Measurements from ENCODE around the gene RTL10. TPM values are rescaled to one million over a fixed set of nuclear protein-coding genes. Genes with fewer than 3 reads are reported as not detected.

The RTL10 gene
- polyA plus RNA-seq, 1 donor from 2014 or later = 11.7 TPM

DNA sequence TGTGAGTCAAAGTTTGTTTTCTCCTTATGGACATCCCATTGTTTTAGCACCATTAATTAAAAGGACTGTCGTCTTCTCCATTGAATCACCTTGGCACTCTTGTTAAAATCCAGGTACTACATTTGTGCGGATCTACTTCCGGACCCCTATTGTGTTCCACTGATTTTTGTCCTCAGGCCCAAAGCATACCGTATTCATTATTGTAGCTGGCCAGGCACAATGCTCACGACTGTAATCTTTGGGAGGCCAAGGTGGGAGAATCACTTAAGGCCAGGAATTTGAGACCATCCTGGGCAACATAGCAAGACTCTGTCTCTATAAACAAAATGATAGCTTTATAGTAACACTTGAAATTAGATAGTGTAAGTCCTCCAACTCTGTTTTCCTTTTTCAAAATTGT lies 8.9 kb upstream of the RTL10 start:
- no peaks in the 10 kb centered on the region for H3K9me2 ChIP-seq (ENCODE audit: insufficient read depth, low read length)
- H3K9ac ChIP-seq (ENCODE audit: low read length) = no peak overlapping the region
- no peaks in the 10 kb centered on the region for H3K9me3 ChIP-seq (ENCODE audit: low read length)
- no peaks in the 10 kb centered on the region for H3F3A ChIP-seq (ENCODE audit: insufficient read depth, low read length, poor library complexity, severe bottlenecking)
- no peaks in the 10 kb centered on the region for H4K20me1 ChIP-seq (ENCODE audit: insufficient read depth)
- H3K36me3 ChIP-seq (ENCODE audit: insufficient read depth, low read length) = no peaks in the 10 kb centered on the region
- no peak overlapping the region for H3K4me3 ChIP-seq (ENCODE audit: low read length)
- no peak overlapping the region for H3K4me2 ChIP-seq (ENCODE audit: low read length)
- H3K27ac ChIP-seq (ENCODE audit: low read length) = no peak overlapping the region
- H2AFZ ChIP-seq (ENCODE audit: low read depth, low read length) = no peak overlapping the region
- TF ChIP-seq EP300 (conservative IDR thresholded peaks at IDR 0.05; ENCODE audit: poor library complexity, severe bottlenecking) = no peak
- TF ChIP-seq SMC3 (conservative IDR thresholded peaks at IDR 0.05; ENCODE audit: poor library complexity) = no peak
- no peak for TF ChIP-seq POLR2AphosphoS5 (IDR thresholded peaks at IDR 0.05)
- TF ChIP-seq, protein P1, sequence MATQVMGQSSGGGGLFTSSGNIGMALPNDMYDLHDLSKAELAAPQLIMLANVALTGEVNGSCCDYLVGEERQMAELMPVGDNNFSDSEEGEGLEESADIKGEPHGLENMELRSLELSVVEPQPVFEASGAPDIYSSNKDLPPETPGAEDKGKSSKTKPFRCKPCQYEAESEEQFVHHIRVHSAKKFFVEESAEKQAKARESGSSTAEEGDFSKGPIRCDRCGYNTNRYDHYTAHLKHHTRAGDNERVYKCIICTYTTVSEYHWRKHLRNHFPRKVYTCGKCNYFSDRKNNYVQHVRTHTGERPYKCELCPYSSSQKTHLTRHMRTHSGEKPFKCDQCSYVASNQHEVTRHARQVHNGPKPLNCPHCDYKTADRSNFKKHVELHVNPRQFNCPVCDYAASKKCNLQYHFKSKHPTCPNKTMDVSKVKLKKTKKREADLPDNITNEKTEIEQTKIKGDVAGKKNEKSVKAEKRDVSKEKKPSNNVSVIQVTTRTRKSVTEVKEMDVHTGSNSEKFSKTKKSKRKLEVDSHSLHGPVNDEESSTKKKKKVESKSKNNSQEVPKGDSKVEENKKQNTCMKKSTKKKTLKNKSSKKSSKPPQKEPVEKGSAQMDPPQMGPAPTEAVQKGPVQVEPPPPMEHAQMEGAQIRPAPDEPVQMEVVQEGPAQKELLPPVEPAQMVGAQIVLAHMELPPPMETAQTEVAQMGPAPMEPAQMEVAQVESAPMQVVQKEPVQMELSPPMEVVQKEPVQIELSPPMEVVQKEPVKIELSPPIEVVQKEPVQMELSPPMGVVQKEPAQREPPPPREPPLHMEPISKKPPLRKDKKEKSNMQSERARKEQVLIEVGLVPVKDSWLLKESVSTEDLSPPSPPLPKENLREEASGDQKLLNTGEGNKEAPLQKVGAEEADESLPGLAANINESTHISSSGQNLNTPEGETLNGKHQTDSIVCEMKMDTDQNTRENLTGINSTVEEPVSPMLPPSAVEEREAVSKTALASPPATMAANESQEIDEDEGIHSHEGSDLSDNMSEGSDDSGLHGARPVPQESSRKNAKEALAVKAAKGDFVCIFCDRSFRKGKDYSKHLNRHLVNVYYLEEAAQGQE (IDR thresholded peaks at IDR 0.05; ENCODE audit: borderline replicate concordance) = no peak
- TF ChIP-seq, protein P2, sequence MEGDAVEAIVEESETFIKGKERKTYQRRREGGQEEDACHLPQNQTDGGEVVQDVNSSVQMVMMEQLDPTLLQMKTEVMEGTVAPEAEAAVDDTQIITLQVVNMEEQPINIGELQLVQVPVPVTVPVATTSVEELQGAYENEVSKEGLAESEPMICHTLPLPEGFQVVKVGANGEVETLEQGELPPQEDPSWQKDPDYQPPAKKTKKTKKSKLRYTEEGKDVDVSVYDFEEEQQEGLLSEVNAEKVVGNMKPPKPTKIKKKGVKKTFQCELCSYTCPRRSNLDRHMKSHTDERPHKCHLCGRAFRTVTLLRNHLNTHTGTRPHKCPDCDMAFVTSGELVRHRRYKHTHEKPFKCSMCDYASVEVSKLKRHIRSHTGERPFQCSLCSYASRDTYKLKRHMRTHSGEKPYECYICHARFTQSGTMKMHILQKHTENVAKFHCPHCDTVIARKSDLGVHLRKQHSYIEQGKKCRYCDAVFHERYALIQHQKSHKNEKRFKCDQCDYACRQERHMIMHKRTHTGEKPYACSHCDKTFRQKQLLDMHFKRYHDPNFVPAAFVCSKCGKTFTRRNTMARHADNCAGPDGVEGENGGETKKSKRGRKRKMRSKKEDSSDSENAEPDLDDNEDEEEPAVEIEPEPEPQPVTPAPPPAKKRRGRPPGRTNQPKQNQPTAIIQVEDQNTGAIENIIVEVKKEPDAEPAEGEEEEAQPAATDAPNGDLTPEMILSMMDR (IDR thresholded peaks at IDR 0.05; ENCODE audit: poor library complexity, severe bottlenecking) = no peak
- TF ChIP-seq MXI1 (conservative IDR thresholded peaks at IDR 0.05; ENCODE audit: poor library complexity, severe bottlenecking) = no peak
- no peak for TF ChIP-seq RAD21 (conservative IDR thresholded peaks at IDR 0.05)
- H3K27me3 ChIP-seq (ENCODE audit: insufficient read depth, low read depth, low read length) = no peaks in the 10 kb centered on the region
- H3K79me2 ChIP-seq (replicated peaks; ENCODE audit: insufficient read depth, low read length) = no peaks in the 10 kb centered on the region

DNA sequence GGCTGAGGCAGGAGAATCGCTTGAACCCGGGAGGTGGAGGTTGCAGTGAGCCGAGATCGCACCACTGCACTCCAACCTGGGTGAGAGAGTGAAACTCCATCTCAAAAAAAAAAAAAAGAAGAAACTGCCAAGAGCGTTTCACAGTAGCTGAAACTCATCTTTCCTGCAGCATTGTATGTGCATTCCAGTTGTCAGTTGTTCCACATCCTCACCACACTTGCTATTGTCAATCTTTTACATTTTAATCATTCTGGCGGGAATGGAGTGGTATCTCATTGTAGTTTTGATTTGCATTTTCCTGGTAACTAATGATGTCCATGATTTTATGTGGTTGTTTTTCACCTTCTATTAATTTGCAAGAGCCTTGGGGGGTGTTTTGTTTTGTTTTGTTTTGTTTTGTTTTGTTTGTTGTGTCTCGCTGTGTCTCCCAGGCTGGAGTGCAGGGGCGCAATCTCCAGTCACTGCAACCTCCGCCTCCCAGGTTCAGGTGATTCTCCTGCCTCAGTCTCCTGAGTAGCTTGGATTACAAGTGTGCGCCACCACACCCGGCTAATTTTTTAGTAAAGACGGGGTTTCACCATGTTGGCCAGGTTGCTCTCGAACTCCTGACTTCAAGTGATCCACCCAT lies 8.1 kb upstream of the RTL10 start:
- H3K9me3 ChIP-seq (ENCODE audit: low read length) = no peaks in the 10 kb centered on the region
- no peaks in the 10 kb centered on the region for H3K9me2 ChIP-seq (ENCODE audit: insufficient read depth, low read length)
- H3K27ac ChIP-seq (ENCODE audit: low read length) = no peak overlapping the region
- no peak overlapping the region for H3K9ac ChIP-seq (ENCODE audit: low read length)
- H3K4me2 ChIP-seq (ENCODE audit: low read length) = no peak overlapping the region
- TF ChIP-seq, protein P1 (IDR thresholded peaks at IDR 0.05; ENCODE audit: borderline replicate concordance) = no peak
- TF ChIP-seq, protein P2 (IDR thresholded peaks at IDR 0.05; ENCODE audit: poor library complexity, severe bottlenecking) = no peak
- TF ChIP-seq EP300 (conservative IDR thresholded peaks at IDR 0.05; ENCODE audit: poor library complexity, severe bottlenecking) (no peak), SMC3 (conservative IDR thresholded peaks at IDR 0.05; ENCODE audit: poor library complexity) (no peak), RAD21 (conservative IDR thresholded peaks at IDR 0.05) (no peak), MXI1 (conservative IDR thresholded peaks at IDR 0.05; ENCODE audit: poor library complexity, severe bottlenecking) (no peak), EZH2 (IDR thresholded peaks at IDR 0.05; ENCODE audit: borderline replicate concordance, insufficient read depth, low read length, poor library complexity, severe bottlenecking) (no peak), POLR2AphosphoS5 (IDR thresholded peaks at IDR 0.05) (no peak), TAF1 (IDR thresholded peaks at IDR 0.05; ENCODE audit: low read depth) (no peak)
- no peaks in the 10 kb centered on the region for H3K36me3 ChIP-seq (ENCODE audit: insufficient read depth, low read length)
- H2AFZ ChIP-seq (ENCODE audit: low read depth, low read length) = no peak overlapping the region
- H3K4me3 ChIP-seq (ENCODE audit: low read length) = no peak overlapping the region
- H4K20me1 ChIP-seq (ENCODE audit: insufficient read depth) = no peaks in the 10 kb centered on the region
- no peaks in the 10 kb centered on the region for H3F3A ChIP-seq (ENCODE audit: insufficient read depth, low read length, poor library complexity, severe bottlenecking)
- no peaks in the 10 kb centered on the region for H3K27me3 ChIP-seq (ENCODE audit: insufficient read depth, low read depth, low read length)
- no peaks in the 10 kb centered on the region for H3K79me2 ChIP-seq (replicated peaks; ENCODE audit: insufficient read depth, low read length)
